HG03175 (cell line): ENCODE data around the gene MCF2L.
"Not testable (repeated sequence)": the region's sequence is repeated elsewhere in the genome, so short reads cannot be mapped to it uniquely, and the experiment has no call there.

Source experiments
- ATAC-seq: cut with Tn5 transposase; IDR thresholded peaks from one replicate; pipeline ENCODE4 v1.9.1; 2021; ENCODE audit warnings: mild to moderate bottlenecking, moderate library complexity; ENCODE audit not compliant: unreplicated experiment

The MCF2L gene

GRCh38 chr13:113077953-113078901 lies 109.2 kb downstream of the MCF2L start:
- no peak for ATAC-seq

- ATAC-seq = no peak
These were observed 110.1 kb downstream of the MCF2L start for GRCh38 chr13:113078902-113079780.

- ATAC-seq = not testable (repeated sequence)
These were observed 110.7 kb downstream of the MCF2L start for GRCh38 chr13:113079781-113080080.

GRCh38 chr13:113080361-113080831 lies 111.4 kb downstream of the MCF2L start:
- ATAC-seq = no peak

GRCh38 chr13:113080901-113081521 lies 112.0 kb downstream of the MCF2L start:
- no peak for ATAC-seq

GRCh38 chr13:113082198-113083021 lies 113.4 kb downstream of the MCF2L start:
- no peak for ATAC-seq

- ATAC-seq = no peak
These were observed 114.0 kb downstream of the MCF2L start for GRCh38 chr13:113083022-113083373.

- ATAC-seq = no peak
These were observed 114.5 kb downstream of the MCF2L start for GRCh38 chr13:113083402-113084061.

- ATAC-seq = no peak
These were observed 115.3 kb downstream of the MCF2L start for GRCh38 chr13:113084094-113084942.

GRCh38 chr13:113084943-113085540 lies 116.0 kb downstream of the MCF2L start:
- no peak for ATAC-seq

GRCh38 chr13:113086031-113086750 lies 117.2 kb downstream of the MCF2L start:
- ATAC-seq = no peak

GRCh38 chr13:113086991-113087922 lies 118.2 kb downstream of the MCF2L start:
- ATAC-seq = no peak

GRCh38 chr13:113087923-113088690 lies 119.1 kb downstream of the MCF2L start:
- no peak for ATAC-seq

- no peak for ATAC-seq
These were observed 119.6 kb downstream of the MCF2L start for GRCh38 chr13:113088691-113089020.

GRCh38 chr13:113089693-113090414 lies 120.8 kb downstream of the MCF2L start:
- ATAC-seq = no peak

GRCh38 chr13:113090415-113090770 lies 121.4 kb downstream of the MCF2L start:
- ATAC-seq = no peak
